ENCODE measurements around the gene WDR43.

The WDR43 gene

GRCh38 chr2:28994074-28994473 is 99.6 kb downstream of the WDR43 start:
- DNase-seq (ENCODE audit: low spot score): no peak

DNA sequence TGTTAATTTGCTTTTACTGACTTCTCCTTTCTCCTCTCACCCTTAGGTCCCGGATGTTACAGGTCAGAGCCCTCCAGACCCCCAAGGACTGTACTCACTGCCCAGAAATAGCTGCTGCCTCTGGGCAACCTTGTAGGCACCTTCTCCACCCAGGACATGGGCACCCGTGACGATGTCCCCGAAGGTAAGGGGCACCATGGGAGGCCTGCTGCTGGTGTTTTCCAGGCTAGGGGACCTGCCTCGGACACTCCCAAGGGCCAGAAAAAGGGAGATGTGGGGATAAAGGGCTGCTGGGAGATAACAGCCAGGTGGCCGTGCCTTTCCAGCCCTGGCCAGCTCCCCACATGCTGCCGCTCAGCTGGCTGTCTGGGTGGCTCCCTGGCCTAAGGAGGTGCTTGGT is 100.2 kb downstream of the WDR43 start:
- DNase-seq (ENCODE audit: low spot score): no peak

DNA sequence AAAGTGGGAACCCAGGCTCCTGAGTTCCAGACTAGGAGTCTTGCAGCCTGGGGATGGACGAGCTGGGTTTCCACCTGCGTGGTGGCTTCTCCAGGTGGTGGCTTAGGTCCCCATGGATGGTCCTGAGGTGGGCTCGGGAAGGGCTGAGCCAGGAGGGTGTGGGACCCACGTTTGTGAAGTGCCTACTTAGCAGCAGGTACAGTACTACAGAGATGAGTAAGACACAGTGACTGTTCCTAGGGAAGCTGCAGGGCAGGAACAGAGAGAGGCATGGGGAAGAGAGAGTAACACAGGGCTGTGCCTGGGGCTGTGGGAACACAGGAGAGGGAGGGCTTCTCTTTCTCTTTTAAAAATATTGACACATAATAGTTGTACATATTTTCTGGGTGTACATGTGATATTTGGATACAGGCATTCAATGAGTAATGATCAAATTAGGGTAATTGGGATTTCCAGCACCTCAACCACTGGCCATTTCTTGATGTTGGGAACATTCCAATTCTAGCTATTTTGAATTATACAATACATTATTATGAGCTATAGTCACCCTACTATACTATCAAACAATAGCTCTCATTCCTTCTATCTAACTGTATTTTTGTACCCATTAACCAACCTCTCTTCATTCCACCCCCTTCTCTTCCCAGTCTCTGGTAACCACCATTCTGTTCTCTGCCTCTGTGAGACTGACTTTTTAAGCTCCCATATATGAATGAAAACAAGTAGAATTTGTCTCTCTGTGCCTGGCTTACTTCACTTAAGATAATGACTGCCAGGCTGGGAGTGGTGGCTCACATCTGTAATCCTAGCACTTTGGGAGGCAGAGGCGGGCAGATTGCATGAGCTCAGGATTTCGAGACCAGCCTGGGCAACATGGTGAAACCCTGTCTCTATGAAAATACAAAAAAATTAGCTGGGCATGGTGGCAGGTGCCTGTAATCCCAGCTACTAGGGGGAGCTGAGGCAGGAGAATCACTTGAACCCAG is 101.6 kb downstream of the WDR43 start:
- DNase-seq (ENCODE audit: low spot score): no peak

GRCh38 chr2:28997237-28997846 is 102.9 kb downstream of the WDR43 start:
- no peak for DNase-seq (ENCODE audit: low spot score)
